Measurements from ENCODE around the gene PARD3B.

The PARD3B gene

GRCh38 chr2:205640716-205641115 lies 1095.4 kb downstream of the PARD3B start:
- DNase-seq (ENCODE audit: low read depth), result no peak
- no peak overlapping the region for H3K4me3 ChIP-seq (replicated peaks; ENCODE audit: low read depth, low read length)
- TF ChIP-seq, protein P1, sequence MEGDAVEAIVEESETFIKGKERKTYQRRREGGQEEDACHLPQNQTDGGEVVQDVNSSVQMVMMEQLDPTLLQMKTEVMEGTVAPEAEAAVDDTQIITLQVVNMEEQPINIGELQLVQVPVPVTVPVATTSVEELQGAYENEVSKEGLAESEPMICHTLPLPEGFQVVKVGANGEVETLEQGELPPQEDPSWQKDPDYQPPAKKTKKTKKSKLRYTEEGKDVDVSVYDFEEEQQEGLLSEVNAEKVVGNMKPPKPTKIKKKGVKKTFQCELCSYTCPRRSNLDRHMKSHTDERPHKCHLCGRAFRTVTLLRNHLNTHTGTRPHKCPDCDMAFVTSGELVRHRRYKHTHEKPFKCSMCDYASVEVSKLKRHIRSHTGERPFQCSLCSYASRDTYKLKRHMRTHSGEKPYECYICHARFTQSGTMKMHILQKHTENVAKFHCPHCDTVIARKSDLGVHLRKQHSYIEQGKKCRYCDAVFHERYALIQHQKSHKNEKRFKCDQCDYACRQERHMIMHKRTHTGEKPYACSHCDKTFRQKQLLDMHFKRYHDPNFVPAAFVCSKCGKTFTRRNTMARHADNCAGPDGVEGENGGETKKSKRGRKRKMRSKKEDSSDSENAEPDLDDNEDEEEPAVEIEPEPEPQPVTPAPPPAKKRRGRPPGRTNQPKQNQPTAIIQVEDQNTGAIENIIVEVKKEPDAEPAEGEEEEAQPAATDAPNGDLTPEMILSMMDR (IDR thresholded peaks at IDR 0.05; ENCODE audit: low read length, missing control alignments), result no peak

- H3K4me3 ChIP-seq (replicated peaks; ENCODE audit: low read depth, low read length), result no peak overlapping the region
- no peak for DNase-seq (ENCODE audit: low read depth)
- TF ChIP-seq, protein P1 (IDR thresholded peaks at IDR 0.05; ENCODE audit: low read length, missing control alignments), result no peak
Observed at GRCh38 chr2:205642599-205643356, 1097.5 kb downstream of the PARD3B start.

GRCh38 chr2:205643391-205643885 lies 1098.2 kb downstream of the PARD3B start:
- no peak for DNase-seq (ENCODE audit: low read depth)
- H3K4me3 ChIP-seq (replicated peaks; ENCODE audit: low read depth, low read length), result no peak overlapping the region
- TF ChIP-seq, protein P1 (IDR thresholded peaks at IDR 0.05; ENCODE audit: low read length, missing control alignments), result no peak

GRCh38 chr2:205644018-205644417 lies 1098.7 kb downstream of the PARD3B start:
- no peak for DNase-seq (ENCODE audit: low read depth)
- H3K4me3 ChIP-seq (replicated peaks; ENCODE audit: low read depth, low read length), result no peak overlapping the region
- TF ChIP-seq, protein P1 (IDR thresholded peaks at IDR 0.05; ENCODE audit: low read length, missing control alignments), result no peak

GRCh38 chr2:205646680-205647079 lies 1101.4 kb downstream of the PARD3B start:
- H3K4me3 ChIP-seq (replicated peaks; ENCODE audit: low read depth, low read length), result no peak overlapping the region
- TF ChIP-seq, protein P1 (IDR thresholded peaks at IDR 0.05; ENCODE audit: low read length, missing control alignments), result no peak
- no peak for DNase-seq (ENCODE audit: low read depth)

- TF ChIP-seq, protein P1 (IDR thresholded peaks at IDR 0.05; ENCODE audit: low read length, missing control alignments), result no peak
- DNase-seq (ENCODE audit: low read depth), result peak; percentile 93
- H3K4me3 ChIP-seq (replicated peaks; ENCODE audit: low read depth, low read length), result no peak overlapping the region
Observed at GRCh38 chr2:205650450-205650849, 1105.2 kb downstream of the PARD3B start.

- DNase-seq (ENCODE audit: low read depth), result no peak
- H3K4me3 ChIP-seq (replicated peaks; ENCODE audit: low read depth, low read length), result no peak overlapping the region
- TF ChIP-seq, protein P1 (IDR thresholded peaks at IDR 0.05; ENCODE audit: low read length, missing control alignments), result no peak
Observed at GRCh38 chr2:205650931-205651330, 1105.7 kb downstream of the PARD3B start.

All from fibroblast of pulmonary artery (primary cell).